ENCODE data around the gene TYK2. TPM values are rescaled to one million over a fixed set of nuclear protein-coding genes. Genes with fewer than 3 reads are reported as not detected.
A peak's percentile ranks its signal among the peaks of the same experiment; 100 is the strongest.

Gene TYK2
- total and polyA plus RNA-seq, 9 of the 15 experiments (the other 6 are each of a cell fraction or from before 2014, with no cell fraction given): 15.0 to 182 (median 85.9) TPM

DNA sequence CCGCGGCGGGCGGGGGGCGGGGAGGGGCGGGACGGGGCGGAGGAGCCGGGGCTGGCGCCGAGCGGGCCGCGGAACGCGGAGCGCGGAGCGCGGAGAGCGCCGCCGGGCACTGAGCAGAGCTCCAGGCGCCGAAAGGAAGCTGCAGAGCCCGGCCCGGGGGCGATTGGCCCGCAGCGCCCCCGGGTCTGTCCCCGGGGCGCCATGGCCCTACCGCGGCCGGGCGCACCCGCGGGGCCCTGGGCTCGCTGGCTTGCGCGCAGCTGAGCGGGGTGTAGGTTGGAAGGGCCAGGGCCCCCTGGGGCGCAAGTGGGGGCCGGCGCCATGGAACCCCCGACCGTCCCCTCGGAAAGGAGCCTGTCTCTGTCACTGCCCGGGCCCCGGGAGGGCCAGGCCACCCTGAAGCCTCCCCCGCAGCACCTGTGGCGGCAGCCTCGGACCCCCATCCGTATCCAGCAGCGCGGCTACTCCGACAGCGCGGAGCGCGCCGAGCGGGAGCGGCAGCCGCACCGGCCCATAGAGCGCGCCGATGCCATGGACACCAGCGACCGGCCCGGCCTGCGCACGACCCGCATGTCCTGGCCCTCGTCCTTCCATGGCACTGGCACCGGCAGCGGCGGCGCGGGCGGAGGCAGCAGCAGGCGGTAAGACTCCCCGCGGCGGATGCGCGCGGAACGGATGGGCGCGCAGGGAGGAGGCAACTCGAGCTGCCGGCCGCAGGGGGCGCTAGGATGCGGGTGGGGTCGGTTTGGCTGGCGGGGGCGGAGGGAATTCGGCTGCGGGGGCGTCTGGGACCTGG is 40.3 kb upstream of the TYK2 start, which contains the start of gene PDE4A (continued):
- TF ChIP-seq CBX8 (IDR thresholded peaks at IDR 0.05; ENCODE audit: borderline replicate concordance, extremely low read depth, low read depth, low read length, poor library complexity, severe bottlenecking): no peak
- TF ChIP-seq, protein P1, sequence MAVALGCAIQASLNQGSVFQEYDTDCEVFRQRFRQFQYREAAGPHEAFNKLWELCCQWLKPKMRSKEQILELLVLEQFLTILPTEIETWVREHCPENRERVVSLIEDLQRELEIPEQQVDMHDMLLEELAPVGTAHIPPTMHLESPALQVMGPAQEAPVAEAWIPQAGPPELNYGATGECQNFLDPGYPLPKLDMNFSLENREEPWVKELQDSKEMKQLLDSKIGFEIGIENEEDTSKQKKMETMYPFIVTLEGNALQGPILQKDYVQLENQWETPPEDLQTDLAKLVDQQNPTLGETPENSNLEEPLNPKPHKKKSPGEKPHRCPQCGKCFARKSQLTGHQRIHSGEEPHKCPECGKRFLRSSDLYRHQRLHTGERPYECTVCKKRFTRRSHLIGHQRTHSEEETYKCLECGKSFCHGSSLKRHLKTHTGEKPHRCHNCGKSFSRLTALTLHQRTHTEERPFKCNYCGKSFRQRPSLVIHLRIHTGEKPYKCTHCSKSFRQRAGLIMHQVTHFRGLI (CRISPR knock-in tag; IDR thresholded peaks at IDR 0.05): no peak
- TF ChIP-seq, protein P2, sequence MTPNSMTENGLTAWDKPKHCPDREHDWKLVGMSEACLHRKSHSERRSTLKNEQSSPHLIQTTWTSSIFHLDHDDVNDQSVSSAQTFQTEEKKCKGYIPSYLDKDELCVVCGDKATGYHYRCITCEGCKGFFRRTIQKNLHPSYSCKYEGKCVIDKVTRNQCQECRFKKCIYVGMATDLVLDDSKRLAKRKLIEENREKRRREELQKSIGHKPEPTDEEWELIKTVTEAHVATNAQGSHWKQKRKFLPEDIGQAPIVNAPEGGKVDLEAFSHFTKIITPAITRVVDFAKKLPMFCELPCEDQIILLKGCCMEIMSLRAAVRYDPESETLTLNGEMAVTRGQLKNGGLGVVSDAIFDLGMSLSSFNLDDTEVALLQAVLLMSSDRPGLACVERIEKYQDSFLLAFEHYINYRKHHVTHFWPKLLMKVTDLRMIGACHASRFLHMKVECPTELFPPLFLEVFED (CRISPR knock-in tag; conservative IDR thresholded peaks at IDR 0.05): no peak
- TF ChIP-seq KDM5B (IDR thresholded peaks at IDR 0.05; ENCODE audit: insufficient replicate concordance, low read depth, low read length): peak; percentile 54
- no peak for TF ChIP-seq SOX6 (IDR thresholded peaks at IDR 0.05)
- no peak for TF ChIP-seq ZNF175 (CRISPR knock-in tag; IDR thresholded peaks at IDR 0.05; ENCODE audit: low read depth)
- TF ChIP-seq PATZ1 (CRISPR knock-in tag; IDR thresholded peaks at IDR 0.05; ENCODE audit: borderline replicate concordance): no peak
- TF ChIP-seq HCFC1 (IDR thresholded peaks at IDR 0.05; ENCODE audit: low read depth, low read length): no peak
- no peak for TF ChIP-seq BRD9 (IDR thresholded peaks at IDR 0.05; ENCODE audit: low read depth, partially characterized antibody)
- no peak for TF ChIP-seq ZNF311 (CRISPR knock-in tag; IDR thresholded peaks at IDR 0.05)
- peak; percentile 97 for TF ChIP-seq CTBP1 (IDR thresholded peaks at IDR 0.05; ENCODE audit: borderline replicate concordance)
- TF ChIP-seq, protein P3, sequence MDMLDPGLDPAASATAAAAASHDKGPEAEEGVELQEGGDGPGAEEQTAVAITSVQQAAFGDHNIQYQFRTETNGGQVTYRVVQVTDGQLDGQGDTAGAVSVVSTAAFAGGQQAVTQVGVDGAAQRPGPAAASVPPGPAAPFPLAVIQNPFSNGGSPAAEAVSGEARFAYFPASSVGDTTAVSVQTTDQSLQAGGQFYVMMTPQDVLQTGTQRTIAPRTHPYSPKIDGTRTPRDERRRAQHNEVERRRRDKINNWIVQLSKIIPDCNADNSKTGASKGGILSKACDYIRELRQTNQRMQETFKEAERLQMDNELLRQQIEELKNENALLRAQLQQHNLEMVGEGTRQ (CRISPR knock-in tag; IDR thresholded peaks at IDR 0.05): no peak
- TF ChIP-seq HIVEP1 (CRISPR knock-in tag; IDR thresholded peaks at IDR 0.05): no peak
- no peak for TF ChIP-seq ZNF23 (CRISPR knock-in tag; IDR thresholded peaks at IDR 0.05)
- TF ChIP-seq HEY1 (CRISPR knock-in tag; IDR thresholded peaks at IDR 0.05; ENCODE audit: borderline replicate concordance): no peak
- TF ChIP-seq NFE2L1 (tag; IDR thresholded peaks at IDR 0.05; ENCODE audit: borderline replicate concordance, low read depth): no peak
- no peak for TF ChIP-seq SMAD1 (IDR thresholded peaks at IDR 0.05; ENCODE audit: low read depth, low read length, partially characterized antibody)
- TF ChIP-seq, protein P4, sequence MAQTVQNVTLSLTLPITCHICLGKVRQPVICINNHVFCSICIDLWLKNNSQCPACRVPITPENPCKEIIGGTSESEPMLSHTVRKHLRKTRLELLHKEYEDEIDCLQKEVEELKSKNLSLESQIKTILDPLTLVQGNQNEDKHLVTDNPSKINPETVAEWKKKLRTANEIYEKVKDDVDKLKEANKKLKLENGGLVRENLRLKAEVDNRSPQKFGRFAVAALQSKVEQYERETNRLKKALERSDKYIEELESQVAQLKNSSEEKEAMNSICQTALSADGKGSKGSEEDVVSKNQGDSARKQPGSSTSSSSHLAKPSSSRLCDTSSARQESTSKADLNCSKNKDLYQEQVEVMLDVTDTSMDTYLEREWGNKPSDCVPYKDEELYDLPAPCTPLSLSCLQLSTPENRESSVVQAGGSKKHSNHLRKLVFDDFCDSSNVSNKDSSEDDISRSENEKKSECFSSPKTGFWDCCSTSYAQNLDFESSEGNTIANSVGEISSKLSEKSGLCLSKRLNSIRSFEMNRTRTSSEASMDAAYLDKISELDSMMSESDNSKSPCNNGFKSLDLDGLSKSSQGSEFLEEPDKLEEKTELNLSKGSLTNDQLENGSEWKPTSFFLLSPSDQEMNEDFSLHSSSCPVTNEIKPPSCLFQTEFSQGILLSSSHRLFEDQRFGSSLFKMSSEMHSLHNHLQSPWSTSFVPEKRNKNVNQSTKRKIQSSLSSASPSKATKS (CRISPR knock-in tag; IDR thresholded peaks at IDR 0.05): no peak
- no peak for TF ChIP-seq MEIS2 (IDR thresholded peaks at IDR 0.05; ENCODE audit: partially characterized antibody)

Measured in K562 (cell line).